A549 treated with AZD2906 at 1 μM for 4 hours (cell line): ENCODE results near the gene SERPINA1. TPM values are rescaled to one million over a fixed set of nuclear protein-coding genes. Genes with fewer than 3 reads are reported as not detected.

ENCODE experiments used
- total RNA-seq: library from RNA; stranded (reverse); fragments of 200-300 nt; extraction: Qiagen RNA extraction; gene quantifications from 5 replicates; pipeline ENCODE4 v1.2.3, GENCODE V29; 2022

Gene SERPINA1
- total RNA-seq: 1.1 to 3.0 TPM (median 2.4 TPM) in 5 replicates

GRCh38 chr14:94388384-94389103, at the start of gene SERPINA1:
TSS of gene SERPINA1 (minus strand) at chr14:94388602. CDS start at chr14:94383237, 5,365 bp downstream.

GRCh38 chr14:94366146-94366915, 22.1 kb downstream of the SERPINA1 start, which contains the start of gene SERPINA2:
TSS of gene SERPINA2 (minus strand) at chr14:94366698.

Other genes starting within 250 kb of the SERPINA1 start
- 0.36 to 0.48 TPM (median 0.44 TPM) in 5 replicates for gene PPP4R4, start 214.3 kb downstream of the SERPINA1 start, total RNA-seq
- not detected in 5 replicates for gene SERPINA10, start 95.3 kb downstream of the SERPINA1 start, total RNA-seq
- 1.4 to 2.0 TPM (median 1.6 TPM) in 5 replicates for gene SERPINA6, start 65.3 kb downstream of the SERPINA1 start, total RNA-seq
- gene SERPINA2, start 21.9 kb downstream of the SERPINA1 start, total RNA-seq: 0.08 TPM in 1 of 5 replicates, not detected in the others
- not detected in 5 replicates for gene SERPINA11, start 64.2 kb upstream of the SERPINA1 start, total RNA-seq
- gene SERPINA9, start 87.6 kb upstream of the SERPINA1 start, total RNA-seq: 0.07 to 0.09 TPM in 2 of 5 replicates, not detected in the others
- gene SERPINA12, start 120.9 kb upstream of the SERPINA1 start, total RNA-seq: 0.08 TPM in 1 of 5 replicates, not detected in the others
- 0.03 to 0.09 TPM (median 0.05 TPM) in 4 of 5 replicates, not detected in the other for gene SERPINA4, start 172.8 kb upstream of the SERPINA1 start, total RNA-seq
- 0.11 to 0.21 TPM (median 0.18 TPM) in 5 replicates for gene SERPINA5, start 192.8 kb upstream of the SERPINA1 start, total RNA-seq
- 12.3 to 15.0 TPM (median 13.4 TPM) in 5 replicates for gene SERPINA3, start 223.8 kb upstream of the SERPINA1 start, total RNA-seq